Activated CD4-positive, alpha-beta T cell treated with anti-CD3 and anti-CD28 coated beads for 1 hour (primary cell): ENCODE data around the gene SFMBT2.

Experiments used
- DNase-seq: peaks from one replicate; pipeline ENCODE4 v3.0.0-alpha.2; 2020

Gene SFMBT2

DNA sequence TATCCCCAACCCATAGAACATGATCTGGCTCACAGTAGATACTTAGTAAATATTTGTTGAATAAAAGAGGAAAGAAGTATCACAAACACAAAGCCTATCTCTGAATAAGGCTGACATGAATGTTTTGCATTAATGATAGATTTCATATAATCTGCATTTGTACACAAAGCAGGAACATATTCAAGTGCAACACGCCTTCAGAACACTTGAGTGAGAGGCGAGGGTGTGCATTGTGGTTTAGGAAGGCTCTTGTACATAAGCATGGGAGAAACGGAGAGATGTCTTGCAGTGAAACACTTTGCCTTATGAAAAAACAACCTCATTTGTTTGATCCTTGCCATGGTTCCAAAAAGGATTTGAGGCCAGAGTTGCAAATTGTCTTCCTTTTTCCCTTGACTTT, 14.1 kb upstream of the SFMBT2 start:
- no peak for DNase-seq

DNA sequence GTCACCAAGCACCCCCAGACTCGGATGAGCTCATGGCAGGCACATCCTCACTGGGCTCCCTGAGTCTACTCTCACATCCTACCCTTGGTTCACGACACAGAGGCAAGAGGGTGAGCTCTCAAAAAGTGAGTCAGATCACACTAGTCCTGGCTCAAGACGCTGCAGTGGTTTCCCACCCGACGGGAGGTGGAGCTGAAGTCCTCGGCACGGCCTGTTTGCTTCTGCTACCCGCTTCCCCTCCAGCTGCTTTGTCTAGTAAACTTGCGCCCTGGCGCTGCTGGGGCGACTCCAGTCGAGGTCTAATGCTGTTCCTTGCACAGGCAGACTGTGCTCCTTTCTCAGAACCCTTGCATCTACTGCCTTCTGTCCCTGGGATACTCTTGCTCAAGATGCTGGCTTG, 13.5 kb upstream of the SFMBT2 start:
- no peak for DNase-seq

DNA sequence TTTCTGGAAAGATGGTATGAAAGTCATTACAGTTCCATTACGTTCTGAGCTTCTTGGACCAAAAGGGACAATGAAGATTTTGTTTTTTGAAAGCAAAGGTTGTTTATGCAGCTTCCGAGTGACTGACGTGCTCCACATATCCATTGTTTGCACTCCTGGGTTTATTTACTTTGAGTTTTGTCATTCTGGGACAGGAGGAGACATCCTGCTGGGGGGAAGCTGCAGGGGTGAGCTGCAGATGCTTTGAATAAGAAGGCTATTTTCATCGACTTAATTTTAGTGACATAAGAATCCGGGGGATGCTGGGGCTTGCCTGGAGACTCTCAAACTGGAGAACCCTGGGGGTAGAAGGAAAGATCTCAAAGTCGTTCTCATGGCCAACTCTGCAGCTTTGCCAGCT, 12.7 kb upstream of the SFMBT2 start:
- no peak for DNase-seq

DNA sequence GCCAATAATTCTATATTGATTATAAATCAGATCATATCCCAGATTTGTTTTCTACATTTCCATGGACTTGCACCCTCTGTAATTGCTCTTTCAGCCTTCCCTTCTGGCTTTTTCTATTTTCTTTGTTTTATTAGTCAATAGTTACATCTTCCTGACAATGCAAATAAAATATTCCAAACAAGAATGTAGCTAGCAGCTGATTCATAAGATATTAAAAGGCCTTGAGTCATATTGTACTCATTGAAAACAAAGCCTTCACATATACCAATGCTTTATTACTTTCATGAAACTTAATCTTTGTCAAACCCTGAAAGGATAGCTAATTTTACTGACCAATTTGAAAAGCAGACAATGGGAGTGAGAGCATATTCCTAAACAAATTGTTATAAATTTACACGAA, 10.7 kb upstream of the SFMBT2 start:
- DNase-seq: no peak

DNA sequence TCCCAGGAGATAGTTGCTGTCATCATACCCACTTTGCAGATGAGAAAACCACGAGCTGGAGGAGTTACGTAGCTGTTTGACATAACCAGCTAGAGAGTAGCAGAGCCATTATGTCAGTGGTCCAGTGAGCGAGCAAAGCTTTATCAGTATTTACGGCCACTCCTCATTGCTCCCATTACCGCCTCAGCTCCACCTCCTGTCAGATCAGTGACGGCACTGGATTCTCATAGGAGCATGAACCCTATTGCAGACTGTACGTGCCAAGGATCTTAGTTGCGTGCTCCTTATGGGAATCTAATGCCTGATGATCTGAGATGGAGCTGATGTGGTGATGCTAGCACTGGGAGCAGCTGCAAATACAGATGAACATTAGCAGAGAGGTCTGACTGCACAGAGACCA, 9.2 kb upstream of the SFMBT2 start:
- no peak for DNase-seq

- DNase-seq: no peak
Observed at GRCh38 chr10:7417807-7418206, 7.0 kb upstream of the SFMBT2 start.

DNA sequence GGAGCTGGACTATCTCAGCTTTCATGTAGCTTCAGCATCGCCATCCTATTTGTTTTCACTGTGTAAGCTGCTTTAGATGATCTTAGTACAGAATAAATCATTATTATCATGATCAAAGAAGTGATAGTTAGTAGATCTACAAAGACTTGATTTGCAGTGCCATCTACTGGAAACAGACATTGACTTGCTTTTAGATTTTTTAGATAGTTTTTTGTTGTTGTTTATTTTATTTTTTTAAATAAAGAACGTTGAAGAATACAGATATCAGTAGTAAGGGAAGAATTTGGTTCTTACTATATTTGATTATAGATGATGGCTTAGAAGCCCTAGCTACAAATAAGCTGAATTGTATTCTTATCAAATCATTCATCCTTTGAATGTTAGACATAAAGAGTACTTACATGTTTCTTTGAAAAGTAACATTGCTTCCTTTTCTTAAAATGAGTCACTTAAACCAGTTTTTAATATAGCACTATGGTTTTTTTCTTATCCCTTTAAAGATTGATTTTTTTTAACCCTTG, 6.3 kb upstream of the SFMBT2 start:
- no peak for DNase-seq

GRCh38 chr10:7414766-7415165, 3.9 kb upstream of the SFMBT2 start:
- no peak for DNase-seq

- DNase-seq: no peak
Observed at GRCh38 chr10:7412928-7413282, 2.1 kb upstream of the SFMBT2 start.

DNA sequence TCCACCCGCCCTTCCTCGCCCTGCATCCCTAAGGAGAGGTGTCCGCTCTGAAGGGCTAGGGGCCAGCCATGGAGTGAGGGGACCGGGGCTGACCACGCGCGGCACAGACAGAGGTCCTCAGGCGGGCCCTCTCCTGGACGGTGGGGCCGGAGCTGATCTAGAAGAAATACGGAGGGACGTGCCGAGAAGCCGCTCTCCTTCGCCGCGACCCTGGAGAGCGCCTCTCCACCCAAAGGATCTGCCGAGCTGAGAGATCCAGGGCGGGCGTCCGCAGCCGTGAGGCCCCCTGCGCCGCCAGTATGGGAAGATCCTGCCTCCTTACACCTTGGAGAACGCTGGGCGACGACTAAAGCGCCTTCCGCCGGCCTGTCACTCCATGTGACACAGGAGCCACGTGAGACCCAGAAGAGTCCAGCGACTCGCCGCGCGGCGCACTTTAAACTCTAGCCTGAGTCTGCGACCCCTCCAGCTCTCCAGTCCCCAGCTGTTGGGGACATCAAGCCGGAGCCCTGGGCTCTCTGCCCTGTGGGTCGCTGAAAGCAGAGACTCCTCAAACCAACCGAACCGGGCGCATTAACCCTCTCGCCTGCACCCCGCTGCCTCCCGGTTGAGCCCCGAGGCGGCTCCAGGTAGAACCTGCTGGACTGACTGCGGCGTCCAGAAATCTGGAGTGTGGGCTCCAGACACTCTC, 1.5 kb upstream of the SFMBT2 start:
- no peak for DNase-seq

DNA sequence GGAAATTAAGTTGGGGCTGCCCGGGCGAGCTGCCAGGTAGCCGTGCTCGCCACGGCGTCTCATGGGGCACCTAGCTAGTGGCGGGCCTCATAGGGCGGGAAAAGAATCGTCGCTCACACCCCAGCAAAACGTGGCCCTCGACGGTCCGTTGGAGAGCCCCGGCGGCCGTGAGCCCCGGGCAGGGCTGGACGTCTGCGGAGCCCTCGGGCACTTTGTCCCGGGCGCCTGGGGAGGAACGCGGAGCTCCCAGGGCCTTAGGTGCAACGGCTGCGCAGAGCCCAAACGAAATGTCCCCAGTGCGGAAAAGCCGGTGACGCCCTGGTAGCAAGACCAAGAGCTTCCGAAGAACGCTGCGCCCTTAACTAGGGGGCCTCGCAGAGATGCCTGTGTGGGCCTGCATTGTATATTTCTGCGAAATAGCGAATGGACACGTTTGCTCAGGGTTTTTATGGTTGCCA, 866 bp upstream of the SFMBT2 start:
- no peak for DNase-seq

GRCh38 chr10:7410301-7410861, 453 bp downstream of the SFMBT2 start:
- no peak for DNase-seq

DNA sequence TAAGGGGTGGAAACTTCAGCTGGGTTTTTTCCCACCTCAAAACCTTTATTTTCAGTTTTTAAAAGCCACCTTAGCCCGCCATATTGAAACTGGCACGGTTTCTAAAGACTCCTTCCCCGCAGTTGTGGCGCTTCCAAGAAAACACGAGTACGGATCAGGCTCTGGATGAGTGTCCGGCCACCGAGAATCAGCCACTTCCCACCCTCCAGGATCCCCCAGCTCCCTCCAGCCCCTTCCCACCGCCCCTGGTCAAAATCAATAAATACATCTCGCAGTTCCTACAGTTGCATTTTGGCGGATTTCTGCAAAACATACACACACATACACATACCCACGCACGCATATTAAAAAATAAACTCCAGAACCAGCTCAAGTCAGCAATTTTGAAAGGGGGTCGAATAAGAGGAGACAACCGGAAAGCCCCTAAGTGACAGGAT, 1.1 kb downstream of the SFMBT2 start:
- DNase-seq: no peak

DNA sequence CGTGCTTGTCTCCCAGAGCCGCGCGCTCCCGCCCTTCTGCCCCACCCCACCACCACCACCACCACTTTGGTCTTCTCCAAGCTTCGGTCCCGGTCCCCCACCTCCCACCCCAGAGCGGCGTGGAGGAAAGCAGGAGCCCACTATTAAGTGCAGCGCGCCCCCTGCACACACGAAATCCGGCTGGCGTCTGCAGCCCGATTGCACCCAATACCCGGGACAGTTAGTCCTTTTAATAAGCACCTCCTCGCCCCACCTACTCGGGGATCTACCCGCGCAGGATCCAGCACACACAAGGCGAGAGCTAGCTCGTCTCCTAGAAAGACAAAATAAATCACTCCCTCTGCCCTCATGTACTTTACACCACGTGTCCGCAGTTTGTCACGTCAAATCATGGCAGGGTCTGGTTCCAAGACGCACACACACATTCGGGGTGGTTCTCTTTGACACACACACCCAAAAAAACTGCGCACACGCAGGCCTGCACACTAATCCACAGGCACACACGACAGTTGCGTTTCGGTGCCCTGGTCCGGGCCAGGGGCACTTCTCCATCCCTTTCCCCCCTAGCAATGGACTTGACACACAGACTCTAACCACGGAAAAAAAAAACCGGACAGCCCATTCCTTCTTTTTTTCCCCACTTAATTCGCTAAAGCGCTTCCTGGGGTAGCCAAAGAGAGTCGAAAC, 1.6 kb downstream of the SFMBT2 start:
- DNase-seq: peak; percentile 32

DNA sequence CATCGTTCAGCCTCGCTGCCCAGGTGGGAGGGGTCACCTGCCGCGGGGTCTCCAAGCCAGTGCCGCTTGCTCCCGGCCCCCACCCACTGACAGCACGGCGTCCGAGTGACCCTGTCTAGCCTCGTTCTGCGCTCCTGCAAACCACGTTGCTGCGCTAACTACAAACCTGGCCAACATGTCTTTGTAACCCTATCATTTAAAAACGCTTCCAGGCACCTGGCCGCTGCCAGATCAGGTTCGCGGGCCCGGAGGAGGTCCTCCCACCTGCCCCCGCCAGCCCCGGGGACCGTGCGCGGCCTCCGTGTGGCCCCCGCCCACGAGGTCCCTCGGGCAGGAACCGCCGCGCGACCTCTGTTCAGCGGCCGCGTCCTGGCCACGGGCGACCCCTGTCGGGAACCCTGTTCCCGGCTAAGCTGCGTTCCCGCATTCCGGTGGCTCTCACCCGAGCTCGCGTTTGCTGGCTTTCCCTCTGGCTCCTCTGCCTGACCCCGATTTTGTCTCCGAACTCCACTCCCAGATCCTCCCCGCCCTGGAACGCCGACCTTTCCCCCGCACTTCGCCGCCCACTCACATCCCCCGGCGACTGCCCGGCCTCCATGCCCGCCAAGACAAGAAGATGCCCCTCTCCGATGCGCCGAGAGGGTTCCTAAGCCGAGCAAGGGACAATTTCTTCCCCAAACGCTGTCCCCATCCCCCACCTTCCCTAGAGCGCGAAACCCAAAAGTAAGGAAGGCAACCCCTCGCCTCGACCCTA, 2.4 kb downstream of the SFMBT2 start:
- no peak for DNase-seq

DNA sequence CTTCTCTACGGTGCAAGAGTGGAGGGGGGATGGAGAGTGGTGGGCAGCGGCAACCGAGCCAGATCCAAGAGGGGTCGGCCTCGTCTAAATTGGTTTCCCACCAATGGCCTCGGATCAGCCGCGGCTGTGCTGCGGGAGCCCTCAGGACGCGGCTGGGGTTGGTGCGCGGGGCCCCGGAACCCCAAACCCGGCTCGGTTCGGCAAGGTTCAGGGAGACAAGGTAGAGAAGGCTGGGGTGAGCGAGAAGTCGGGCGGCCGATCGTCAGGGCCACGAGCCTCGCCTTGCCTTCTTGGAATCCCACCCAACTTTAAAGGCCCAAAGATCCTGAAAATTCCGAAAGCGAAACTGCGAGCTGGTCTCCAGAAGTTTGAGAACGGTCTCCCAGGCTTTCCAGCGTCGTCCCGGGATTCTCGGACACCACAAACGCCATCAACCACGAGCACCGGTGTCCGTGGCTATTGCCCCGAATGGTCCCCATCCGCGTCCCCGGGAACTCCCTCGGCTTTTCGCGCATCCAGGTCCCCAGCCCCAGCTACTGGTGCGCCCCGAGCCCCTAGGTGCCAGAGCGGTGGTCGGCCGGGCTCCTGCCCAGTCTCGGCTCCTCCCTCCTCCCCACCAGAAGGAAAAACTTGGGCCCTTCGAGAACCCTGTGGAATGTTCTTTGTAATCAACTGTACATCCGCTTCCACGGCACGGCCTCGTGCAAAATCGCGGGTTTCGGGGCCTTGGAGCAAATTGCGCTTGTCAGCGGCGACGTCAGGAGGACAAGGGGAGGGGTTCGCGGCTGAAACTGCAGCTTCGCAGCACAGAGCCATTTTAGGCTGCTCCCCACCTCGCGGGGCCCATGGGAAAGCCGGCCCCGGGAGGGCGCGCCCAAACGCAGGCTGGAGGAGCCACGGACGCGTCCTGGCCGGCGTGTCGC, 3.2 kb downstream of the SFMBT2 start:
- peak; percentile 30 for DNase-seq

DNA sequence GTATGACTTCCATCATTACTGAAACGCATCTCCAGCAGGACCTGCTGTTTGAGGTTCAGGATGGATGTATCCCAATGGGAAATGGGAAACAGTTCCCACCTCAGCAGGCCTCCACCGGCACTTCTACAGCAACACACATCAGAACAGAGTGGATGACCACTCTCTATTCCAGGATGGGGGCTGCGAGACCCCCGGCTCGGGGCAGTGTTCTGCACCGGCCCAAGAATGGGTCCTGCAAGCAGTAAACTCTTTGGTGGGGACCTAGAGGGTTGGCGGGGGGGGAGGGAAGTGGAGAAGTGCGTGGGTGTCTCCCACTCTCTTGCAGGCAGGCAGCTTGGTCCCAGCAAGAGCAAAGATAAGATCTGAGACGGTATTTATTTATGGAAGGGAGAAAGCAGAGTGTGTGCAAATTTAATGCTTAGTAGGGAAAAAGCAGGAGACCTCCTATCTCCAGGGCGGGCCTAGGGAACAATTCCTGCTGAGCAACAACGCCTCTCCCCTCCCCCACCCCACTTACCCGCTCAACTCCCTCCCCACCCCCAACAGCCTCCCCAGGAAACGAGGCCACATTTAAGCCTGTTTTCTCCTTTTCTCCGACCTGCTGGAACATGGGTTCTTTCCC, 4.0 kb downstream of the SFMBT2 start:
- no peak for DNase-seq

- DNase-seq: no peak
Observed at GRCh38 chr10:7405637-7406036, 5.2 kb downstream of the SFMBT2 start.

DNA sequence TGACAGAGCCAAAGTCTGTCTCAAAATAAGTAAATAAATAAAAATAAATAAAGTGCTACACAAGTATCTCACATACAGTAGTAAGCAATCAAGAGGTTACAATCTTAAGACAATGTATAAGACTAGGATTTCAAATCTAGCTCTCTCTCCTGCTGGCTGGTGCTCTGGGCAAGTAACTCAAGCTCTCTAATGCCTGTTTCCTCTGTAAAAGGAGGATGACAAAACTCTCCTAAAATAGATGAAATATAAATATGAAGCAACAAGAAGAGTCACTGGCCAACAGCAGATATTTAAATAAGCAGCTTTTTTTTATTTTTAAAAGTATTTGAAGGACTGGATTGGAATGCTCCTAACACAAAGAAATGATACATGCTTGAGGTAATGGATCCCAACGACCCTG, 7.2 kb downstream of the SFMBT2 start:
- no peak for DNase-seq

DNA sequence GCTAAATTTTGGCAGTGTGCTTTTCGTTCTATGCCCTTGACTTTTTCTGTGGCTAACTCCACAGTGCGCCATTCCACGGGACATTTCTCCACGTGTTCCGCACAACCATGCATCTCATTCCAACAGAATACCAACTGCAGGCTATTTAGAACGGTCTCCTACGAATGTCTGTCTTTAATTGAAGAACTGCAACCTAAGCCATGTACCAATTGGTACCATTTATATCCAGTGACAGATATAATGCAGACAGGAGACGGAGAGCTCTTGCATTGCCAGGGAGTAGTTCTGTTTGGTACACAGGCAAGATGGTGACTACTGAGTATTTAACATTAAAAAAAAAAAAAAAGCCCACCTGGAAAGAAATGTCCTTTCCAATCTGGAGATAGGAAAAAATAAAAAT, 9.1 kb downstream of the SFMBT2 start:
- DNase-seq: no peak

GRCh38 chr10:7401156-7401555, 9.7 kb downstream of the SFMBT2 start:
- DNase-seq: no peak
